H1 (cell line): ENCODE results near the gene KCTD7. TPM values are rescaled to one million over a fixed set of nuclear protein-coding genes. Genes with fewer than 3 reads are reported as not detected.

ENCODE experiments used
- CTCF ChIA-PET: fragments of 300-600 bp; sonication (Branson Sonifier 250); formaldehyde crosslinking; loops from one replicate; lab custom pipeline; 2021; ENCODE audit not compliant: partially characterized antibody; lab: Charles Lee
- POLR2A ChIA-PET: fragments of 300-600 bp; sonication (Branson Sonifier 250); formaldehyde crosslinking; loops from one replicate; lab custom pipeline; 2021; ENCODE audit warnings: inconsistent platforms; ENCODE audit not compliant: partially characterized antibody; lab: Charles Lee
- DNase-seq, 2 experiments: peaks; one replicate each; pipeline versions ENCODE4 v3.0.0 to v3.0.0-alpha.2; 2010 to 2022; ENCODE audit warnings: low spot score in 2 of 2, low read depth in 1 of 2, mixed read lengths in 1 of 2
- FAIRE-seq: peaks from 2 replicates; lab custom pipeline; 2011; peaks lifted over from hg19 to GRCh38; lab: Jason Lieb, UNC
- H2AFZ ChIP-seq: 2 replicates; pipeline ENCODE4 v1.8.1; 2012; ENCODE audit warnings: low read length, inconsistent platforms
- H2AK5ac ChIP-seq: 2 replicates; pipeline ENCODE4 v1.6.1; 2013; ENCODE audit warnings: low read depth, low read length
- H2BK120ac ChIP-seq: replicated peaks from 2 replicates; pipeline ENCODE3; 2013; ENCODE audit warnings: low read depth, low read length, inconsistent platforms
- H2BK12ac ChIP-seq: 2 replicates; pipeline ENCODE4 v1.6.1; 2013; ENCODE audit warnings: low read depth, low read length
- H2BK15ac ChIP-seq: 2 replicates; pipeline ENCODE4 v1.6.1; 2013; ENCODE audit warnings: low read length
- H2BK20ac ChIP-seq: 2 replicates; pipeline ENCODE4 v1.6.1; 2013; ENCODE audit warnings: low read length
- H2BK5ac ChIP-seq: 2 replicates; pipeline ENCODE4 v1.6.1; 2013; ENCODE audit warnings: low read depth, low read length
- H3K14ac ChIP-seq: 2 replicates; pipeline ENCODE4 v1.6.1; 2013; ENCODE audit warnings: inconsistent platforms; ENCODE audit not compliant: insufficient read length
- H3K18ac ChIP-seq: 2 replicates; pipeline ENCODE4 v1.6.1; 2013; ENCODE audit warnings: low read length; ENCODE audit errors: extremely low read depth
- H3K23ac ChIP-seq: 2 replicates; pipeline ENCODE4 v1.6.1; 2013; ENCODE audit warnings: inconsistent platforms; ENCODE audit not compliant: insufficient read length
- H3K23me2 ChIP-seq: 2 replicates; pipeline ENCODE4 v1.6.1; 2013; ENCODE audit warnings: low read depth, low read length
- H3K27ac ChIP-seq: 2 replicates; pipeline ENCODE4 v1.6.1; 2011; ENCODE audit warnings: low read depth, low read length, inconsistent platforms
- H3K27me3 ChIP-seq, 4 experiments: replicated peaks in 1 of 4; 1 replicate in 1 of 4; 2 replicates in 3 of 4; pipeline versions ENCODE4 v1.6.1 to v1.8.1; 2011 to 2013; ENCODE audit warnings: low read length in 3 of 4, mild to moderate bottlenecking in 3 of 4, inconsistent platforms in 2 of 4, mixed read lengths in 2 of 4, moderate library complexity in 1 of 4; ENCODE audit not compliant: control insufficient read depth in 3 of 4, insufficient read depth in 3 of 4; ENCODE audit errors: extremely low read depth in 1 of 4
- H3K36me3 ChIP-seq, 4 experiments: 2 replicates each; pipeline versions ENCODE4 v1.6.1 to v1.8.1; 2011 to 2013; ENCODE audit warnings: mild to moderate bottlenecking in 4 of 4, low read length in 3 of 4, moderate library complexity in 2 of 4, control low read depth in 1 of 4, inconsistent platforms in 1 of 4; ENCODE audit not compliant: insufficient read depth in 4 of 4, control insufficient read depth in 2 of 4
- H3K4ac ChIP-seq: replicated peaks from 2 replicates; pipeline ENCODE3; 2013; ENCODE audit warnings: low read length, low read depth, mixed read lengths, inconsistent platforms; ENCODE audit not compliant: insufficient read length
- H3K4me1 ChIP-seq, 4 experiments: replicated peaks in 1 of 4; 1 replicate in 1 of 4; 2 replicates in 3 of 4; pipeline versions ENCODE4 v1.6.1 to v1.8.1; 2011 to 2013; ENCODE audit warnings: low read length in 3 of 4, inconsistent platforms in 2 of 4, mixed read lengths in 1 of 4; ENCODE audit not compliant: insufficient read depth in 4 of 4, control insufficient read depth in 3 of 4
- H3K4me2 ChIP-seq, 2 experiments: 2 replicates each; pipeline versions ENCODE4 v1.6.1 to v1.8.1; 2011 to 2013; ENCODE audit warnings: low read depth in 2 of 2, low read length in 2 of 2, control low read depth in 1 of 2, inconsistent platforms in 1 of 2, mild to moderate bottlenecking in 1 of 2; ENCODE audit not compliant: insufficient read depth in 1 of 2
- H3K4me3 ChIP-seq, 4 experiments: fragments of 200-600, 300-600 bp in 1 of 4; sonication (generic), shearing (Covaris generic), sonication (Bioruptor Twin) in 1 of 4; 2 replicates each; pipeline versions ENCODE4 v1.5.1 to v1.8.1; 2011 to 2016; ENCODE audit warnings: low read length in 4 of 4, low read depth in 3 of 4, control low read depth in 2 of 4, inconsistent platforms in 2 of 4, mild to moderate bottlenecking in 2 of 4, mixed read lengths in 1 of 4, moderate library complexity in 1 of 4; ENCODE audit not compliant: insufficient read depth in 2 of 4; ENCODE audit errors: extremely low read depth in 1 of 4
- H3K56ac ChIP-seq: replicated peaks from 2 replicates; pipeline ENCODE3; 2013; ENCODE audit warnings: low read depth, mild to moderate bottlenecking, mixed read lengths, low read length, inconsistent platforms; ENCODE audit not compliant: insufficient read length
- H3K79me1 ChIP-seq: 2 replicates; pipeline ENCODE4 v1.6.1; 2013; ENCODE audit warnings: low read depth, low read length, control low read depth
- H3K79me2 ChIP-seq, 2 experiments: 2 replicates each; pipeline versions ENCODE4 v1.6.1 to v1.8.1; 2012 to 2013; ENCODE audit warnings: low read length in 2 of 2, mild to moderate bottlenecking in 2 of 2, inconsistent platforms in 1 of 2; ENCODE audit not compliant: insufficient read depth in 2 of 2, control insufficient read depth in 1 of 2
- H3K9ac ChIP-seq, 4 experiments: replicated peaks in 1 of 4; 1 replicate in 1 of 4; 2 replicates in 3 of 4; pipeline versions ENCODE4 v1.6.1 to v1.8.1; 2011 to 2013; ENCODE audit warnings: low read depth in 3 of 4, low read length in 3 of 4, control low read depth in 2 of 4, mild to moderate bottlenecking in 2 of 4, moderate library complexity in 2 of 4, inconsistent platforms in 1 of 4; ENCODE audit errors: extremely low read depth in 1 of 4
- H3K9me3 ChIP-seq, 2 experiments: 2 replicates each; pipeline versions ENCODE4 v1.6.1 to v1.8.1; 2012 to 2013; ENCODE audit warnings: mild to moderate bottlenecking in 2 of 2, moderate library complexity in 2 of 2, control low read depth in 1 of 2, inconsistent platforms in 1 of 2, low read depth in 1 of 2, low read length in 1 of 2, mixed read lengths in 1 of 2; ENCODE audit not compliant: insufficient read depth in 2 of 2
- H4K20me1 ChIP-seq, 2 experiments: replicated peaks in 1 of 2; 2 replicates each; pipeline versions ENCODE3 to v1.8.1; 2011 to 2013; ENCODE audit warnings: inconsistent platforms in 2 of 2, low read length in 2 of 2, mild to moderate bottlenecking in 1 of 2; ENCODE audit not compliant: insufficient read depth in 2 of 2, control insufficient read depth in 1 of 2
- H4K5ac ChIP-seq: 2 replicates; pipeline ENCODE4 v1.6.1; 2013; ENCODE audit warnings: low read length, low read depth, mixed read lengths, inconsistent platforms; ENCODE audit not compliant: insufficient read length
- H4K8ac ChIP-seq: 2 replicates; pipeline ENCODE4 v1.8.0; 2013; ENCODE audit warnings: mild to moderate bottlenecking, moderate library complexity, low read length, inconsistent platforms; ENCODE audit not compliant: insufficient read depth; ENCODE audit errors: extremely low read depth
- H4K91ac ChIP-seq: replicated peaks from 2 replicates; pipeline ENCODE3; 2013; ENCODE audit warnings: low read length, mixed read lengths, inconsistent platforms; ENCODE audit not compliant: insufficient read length
- EGR1 ChIP-seq: IDR thresholded peaks from 2 replicates; pipeline ENCODE4 v1.6.1; 2011; ENCODE audit warnings: low read depth, low read length, borderline replicate concordance
- JUN ChIP-seq: IDR thresholded peaks from 2 replicates; pipeline ENCODE4 v1.6.1; 2011; ENCODE audit warnings: low read depth, mild to moderate bottlenecking, improper control_type of control experiment, low read length
- KDM5A ChIP-seq: fragments of 200-600 bp; IDR thresholded peaks from 2 replicates; pipeline ENCODE4 v1.7.1; 2012; ENCODE audit warnings: mild to moderate bottlenecking, low read length, inconsistent platforms, mixed read lengths
- NRF1 ChIP-seq: IDR thresholded peaks from 2 replicates; pipeline ENCODE4 v1.6.1; 2011; ENCODE audit warnings: mild to moderate bottlenecking, low read depth, low read length, improper control_type of control experiment
- RBBP5 ChIP-seq: IDR thresholded peaks from 2 replicates; pipeline ENCODE4 v1.7.1; 2012; ENCODE audit warnings: low read depth, mild to moderate bottlenecking, inconsistent platforms, low read length, moderate library complexity, borderline replicate concordance
- SAP30 ChIP-seq: fragments of 300-600 bp; sonication (generic); IDR thresholded peaks from 2 replicates; pipeline ENCODE4 v1.7.1; 2012; ENCODE audit warnings: low read length, moderate library complexity, mild to moderate bottlenecking, inconsistent platforms; ENCODE audit not compliant: insufficient read depth, insufficient replicate concordance
- SP2 ChIP-seq: IDR thresholded peaks from 2 replicates; pipeline ENCODE4 v1.6.1; 2012; ENCODE audit warnings: mild to moderate bottlenecking, low read length, inconsistent platforms
- WGBS, 2 experiments: shearing (Covaris generic) in 1 of 2; methylation state at CpG; one replicate each; pipeline versions ENCODE4 v1.1.6 to v1.1.7; 2013 to 2015; ENCODE audit warnings: low lambda C conversion rate in 2 of 2, mixed read lengths in 2 of 2, inconsistent platforms in 1 of 2, low coverage in 1 of 2, missing lambda C conversion rate in 1 of 2; ENCODE audit not compliant: insufficient replicate concordance in 2 of 2, insufficient coverage in 1 of 2, insufficient read length in 1 of 2; ENCODE audit errors: extremely low coverage in 1 of 2, missing lambda C conversion rate in 1 of 2; 5-methylcytosine and 5-hydroxymethylcytosine counted together
- polyA plus RNA-seq, 7 experiments: library from polyadenylated mRNA; depleted of rRNA in 3 of 7; stranded (reverse) in 5 of 7; unstranded in 2 of 7; fragments of >200 nt in 5 of 7; fragments of 200-250 nt in 2 of 7; gene quantifications; 1 replicate in 5 of 7; 2 replicates in 1 of 7; 4 replicates in 1 of 7; pipeline versions ENCODE4 v1.2.1 to v1.2.3, GENCODE V29; 2011 to 2013; ENCODE audit warnings: missing spikeins in 2 of 7, mixed read lengths in 2 of 7
- total RNA-seq: library from RNA; stranded (reverse); fragmentation: NEBNext Ultra II Directional; extraction: Animal tissue kit (Norgen Biotek cat#: 25700); gene quantifications from 2 replicates; pipeline ENCODE4 v1.2.1, GENCODE V29; 2021
- TF ChIP-seq, protein P1 (sequence below), 3 experiments: IDR thresholded peaks; 1 replicate in 2 of 3; 2 replicates in 1 of 3; pipeline versions ENCODE4 v1.5.1 to v1.6.1; 2011; ENCODE audit warnings: low read length in 3 of 3, mild to moderate bottlenecking in 3 of 3, inconsistent platforms in 2 of 3, low read depth in 1 of 3, moderate library complexity in 1 of 3; ENCODE audit not compliant: insufficient read depth in 1 of 3; ENCODE audit errors: control extremely low read depth in 1 of 3

The KCTD7 gene
- total and polyA plus RNA-seq, 2 of the 8 experiments (the other 6 are each of a cell fraction or from before 2014, with no cell fraction given), result 8.6 to 11.9 TPM

GRCh38 chr7:66583490-66584110 lies 45.1 kb upstream of the KCTD7 start:
- 95% methylated on average over 2 of the region's 2 CpGs; no CpG with 5 or more reads in 1 of the 2 experiments for WGBS, 2 experiments
- H3K9me3 ChIP-seq, result no peaks in the 10 kb centered on the region
- H2BK5ac ChIP-seq, result no peak overlapping the region
- no peak for DNase-seq
- no peak overlapping the region for H4K91ac ChIP-seq
- H4K8ac ChIP-seq, result no peak overlapping the region
- peaks cover 18% of the 10 kb centered on the region for H3K79me1 ChIP-seq
- H3K27me3 ChIP-seq, result no peaks in the 10 kb centered on the region
- H3K56ac ChIP-seq, result no peak overlapping the region
- no peak overlapping the region for H2BK20ac ChIP-seq
- FAIRE-seq, result no peak
- H3K27ac ChIP-seq, result no peak overlapping the region
- H3K4me1 ChIP-seq, result no peaks in the 10 kb centered on the region
- no peak for TF ChIP-seq SP2
- TF ChIP-seq, protein P1, sequence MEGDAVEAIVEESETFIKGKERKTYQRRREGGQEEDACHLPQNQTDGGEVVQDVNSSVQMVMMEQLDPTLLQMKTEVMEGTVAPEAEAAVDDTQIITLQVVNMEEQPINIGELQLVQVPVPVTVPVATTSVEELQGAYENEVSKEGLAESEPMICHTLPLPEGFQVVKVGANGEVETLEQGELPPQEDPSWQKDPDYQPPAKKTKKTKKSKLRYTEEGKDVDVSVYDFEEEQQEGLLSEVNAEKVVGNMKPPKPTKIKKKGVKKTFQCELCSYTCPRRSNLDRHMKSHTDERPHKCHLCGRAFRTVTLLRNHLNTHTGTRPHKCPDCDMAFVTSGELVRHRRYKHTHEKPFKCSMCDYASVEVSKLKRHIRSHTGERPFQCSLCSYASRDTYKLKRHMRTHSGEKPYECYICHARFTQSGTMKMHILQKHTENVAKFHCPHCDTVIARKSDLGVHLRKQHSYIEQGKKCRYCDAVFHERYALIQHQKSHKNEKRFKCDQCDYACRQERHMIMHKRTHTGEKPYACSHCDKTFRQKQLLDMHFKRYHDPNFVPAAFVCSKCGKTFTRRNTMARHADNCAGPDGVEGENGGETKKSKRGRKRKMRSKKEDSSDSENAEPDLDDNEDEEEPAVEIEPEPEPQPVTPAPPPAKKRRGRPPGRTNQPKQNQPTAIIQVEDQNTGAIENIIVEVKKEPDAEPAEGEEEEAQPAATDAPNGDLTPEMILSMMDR (IDR thresholded peaks at IDR 0.05; ENCODE audit: control extremely low read depth in 1 of 3, insufficient read depth in 1 of 3, low read depth in 1 of 3, low read length in 3 of 3), result no peak
- no peak for TF ChIP-seq RBBP5
- TF ChIP-seq KDM5A, result no peak
- TF ChIP-seq EGR1, result no peak
- TF ChIP-seq SAP30, result no peak
- no peak for TF ChIP-seq JUN
- TF ChIP-seq NRF1, result no peak
- no peak overlapping the region for H3K23ac ChIP-seq
- ChIA-PET CTCF (interaction anchor here (1.4 to 1.6 kb wide), 2 partner anchors 23 to 25 kb away, joined by 4 to 5 read pairs; no protein-coding TSS in a partner anchor), POLR2A (interaction anchor here (1.6 kb wide), 1 partner anchor 35 kb away, joined by 4 read pairs; no protein-coding TSS in a partner anchor)
- H3K4ac ChIP-seq, result no peak overlapping the region
- no peaks in the 10 kb centered on the region for H3K23me2 ChIP-seq
- no peak overlapping the region for H2BK15ac ChIP-seq
- no peak overlapping the region for H2BK120ac ChIP-seq
- no peak overlapping the region for H3K4me2 ChIP-seq
- no peak overlapping the region for H3K18ac ChIP-seq
- no peak overlapping the region for H2BK12ac ChIP-seq
- peaks cover 16 to 89% of the 10 kb centered on the region in 2 experiments for H3K79me2 ChIP-seq
- peaks cover 3 to 13% of the 10 kb centered on the region in 2 experiments for H4K20me1 ChIP-seq
- no peak overlapping the region for H4K5ac ChIP-seq
- no peak overlapping the region for H3K4me3 ChIP-seq
- H2AFZ ChIP-seq, result no peak overlapping the region
- H3K14ac ChIP-seq, result no peak overlapping the region
- H2AK5ac ChIP-seq, result no peak overlapping the region
- peaks cover 0 to 12% (median 6%) of the 10 kb centered on the region in 4 experiments; a peak in 5 of 8 replicates for H3K36me3 ChIP-seq
- H3K9ac ChIP-seq, result no peak overlapping the region; a peak in 1 of 7 replicates
